BJ (cell line): ENCODE measurements around the gene CHPF2. TPM values are rescaled to one million over a fixed set of nuclear protein-coding genes. Genes with fewer than 3 reads are reported as not detected.

Experiments
- CTCF ChIA-PET: fragments of 350-600 bp; formaldehyde crosslinking; extraction: SDS; loops from one replicate; lab custom pipeline; 2021; ENCODE audit warnings: antibody characterized with exemption, inconsistent platforms; lab: Yijun Ruan, JAX
- POLR2A ChIA-PET: fragments of 300-600 bp; sonication (Branson Sonifier 250); formaldehyde crosslinking; extraction: SDS; loops from one replicate; lab custom pipeline; 2021; ENCODE audit warnings: antibody characterized with exemption; lab: Charles Lee
- DNase-seq: peaks from one replicate; pipeline ENCODE4 v3.0.0-alpha.2; 2011; ENCODE audit warnings: low read depth
- H3K27me3 ChIP-seq: 2 replicates; pipeline ENCODE4 v1.6.0; 2011; ENCODE audit warnings: low read length; ENCODE audit not compliant: control insufficient read depth, insufficient read depth
- H3K36me3 ChIP-seq: 2 replicates; pipeline ENCODE4 v1.5.1; 2011; ENCODE audit warnings: low read length; ENCODE audit not compliant: control insufficient read depth, insufficient read depth
- H3K4me3 ChIP-seq: 2 replicates; pipeline ENCODE4 v1.5.1; 2011; ENCODE audit warnings: low read depth, mild to moderate bottlenecking, control low read depth, low read length
- polyA plus RNA-seq: library from polyadenylated mRNA; depleted of rRNA; stranded (reverse); fragments of >200 nt; gene quantifications from 2 replicates; pipeline ENCODE4 v1.2.3, GENCODE V29; 2011
- TF ChIP-seq, protein P1 (sequence below): IDR thresholded peaks from 2 replicates; pipeline ENCODE4 v1.5.1; 2011; ENCODE audit warnings: low read depth, mild to moderate bottlenecking, control low read depth, inconsistent platforms, low read length, moderate library complexity; ENCODE audit not compliant: insufficient read depth

The CHPF2 gene
- polyA plus RNA-seq, 1 experiment = 42.6 TPM

DNA sequence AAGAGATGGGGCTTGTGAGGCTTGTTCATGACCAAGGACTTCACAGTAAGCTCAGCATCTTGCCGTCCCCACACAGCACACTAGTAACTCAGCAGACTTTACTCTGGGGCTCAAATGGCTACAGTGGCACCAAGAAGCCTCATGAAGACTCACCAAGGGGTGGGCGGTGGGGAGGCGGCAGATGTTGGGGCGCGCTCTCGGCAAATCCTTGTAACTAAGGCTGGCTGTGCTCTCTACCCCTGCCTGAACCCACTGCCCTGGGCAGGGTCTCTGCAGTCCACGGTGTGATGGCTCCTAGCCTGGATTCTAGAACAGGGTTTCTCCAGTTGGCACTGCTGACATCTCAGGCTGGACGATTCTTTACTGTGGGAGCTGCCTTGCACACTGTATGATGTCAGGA lies 28.6 kb downstream of the CHPF2 start:
- peaks cover 23% of the 10 kb centered on the region for H3K27me3 ChIP-seq
- no peak overlapping the region for H3K4me3 ChIP-seq
- no peak for DNase-seq
- CTCF ChIA-PET = interaction anchor here (1.0 kb wide), 1 partner anchor 9 kb away, joined by 6 read pairs; no protein-coding TSS in a partner anchor
- TF ChIP-seq, protein P1, sequence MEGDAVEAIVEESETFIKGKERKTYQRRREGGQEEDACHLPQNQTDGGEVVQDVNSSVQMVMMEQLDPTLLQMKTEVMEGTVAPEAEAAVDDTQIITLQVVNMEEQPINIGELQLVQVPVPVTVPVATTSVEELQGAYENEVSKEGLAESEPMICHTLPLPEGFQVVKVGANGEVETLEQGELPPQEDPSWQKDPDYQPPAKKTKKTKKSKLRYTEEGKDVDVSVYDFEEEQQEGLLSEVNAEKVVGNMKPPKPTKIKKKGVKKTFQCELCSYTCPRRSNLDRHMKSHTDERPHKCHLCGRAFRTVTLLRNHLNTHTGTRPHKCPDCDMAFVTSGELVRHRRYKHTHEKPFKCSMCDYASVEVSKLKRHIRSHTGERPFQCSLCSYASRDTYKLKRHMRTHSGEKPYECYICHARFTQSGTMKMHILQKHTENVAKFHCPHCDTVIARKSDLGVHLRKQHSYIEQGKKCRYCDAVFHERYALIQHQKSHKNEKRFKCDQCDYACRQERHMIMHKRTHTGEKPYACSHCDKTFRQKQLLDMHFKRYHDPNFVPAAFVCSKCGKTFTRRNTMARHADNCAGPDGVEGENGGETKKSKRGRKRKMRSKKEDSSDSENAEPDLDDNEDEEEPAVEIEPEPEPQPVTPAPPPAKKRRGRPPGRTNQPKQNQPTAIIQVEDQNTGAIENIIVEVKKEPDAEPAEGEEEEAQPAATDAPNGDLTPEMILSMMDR = no peak
- no peaks in the 10 kb centered on the region for H3K36me3 ChIP-seq
- POLR2A ChIA-PET = no interaction called here

DNA sequence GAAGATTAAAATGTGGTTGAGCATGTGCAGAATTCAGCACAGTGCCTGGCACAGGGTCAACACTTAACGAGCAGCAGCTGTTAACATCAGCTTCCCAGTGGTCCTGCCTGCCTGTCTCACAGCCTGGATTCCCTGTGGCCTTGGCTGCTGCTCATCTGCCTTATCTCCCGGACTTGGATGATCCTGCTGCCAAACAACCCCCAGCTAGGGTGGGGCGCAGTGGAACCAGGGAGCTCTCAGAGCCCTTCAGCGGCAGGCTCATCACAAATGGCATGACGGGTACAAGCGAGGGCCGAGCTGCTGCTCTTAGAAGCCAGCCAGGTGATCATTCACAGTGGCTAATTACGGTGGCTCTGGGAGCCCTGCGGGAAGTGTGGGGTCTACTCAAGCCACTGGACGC lies 29.2 kb downstream of the CHPF2 start:
- Histone ChIP-seq H3K4me3 (no peak overlapping the region), H3K27me3 (peaks cover 22% of the 10 kb centered on the region), H3K36me3 (no peaks in the 10 kb centered on the region)
- no peak for DNase-seq
- ChIA-PET POLR2A (interaction anchor here (0.8 kb wide), 1 partner anchor 9 kb away, joined by 3 read pairs; no protein-coding TSS in a partner anchor), CTCF (interaction anchor here (1.0 kb wide), 1 partner anchor 10 kb away, joined by 6 read pairs; no protein-coding TSS in a partner anchor)
- TF ChIP-seq, protein P1 = no peak

DNA sequence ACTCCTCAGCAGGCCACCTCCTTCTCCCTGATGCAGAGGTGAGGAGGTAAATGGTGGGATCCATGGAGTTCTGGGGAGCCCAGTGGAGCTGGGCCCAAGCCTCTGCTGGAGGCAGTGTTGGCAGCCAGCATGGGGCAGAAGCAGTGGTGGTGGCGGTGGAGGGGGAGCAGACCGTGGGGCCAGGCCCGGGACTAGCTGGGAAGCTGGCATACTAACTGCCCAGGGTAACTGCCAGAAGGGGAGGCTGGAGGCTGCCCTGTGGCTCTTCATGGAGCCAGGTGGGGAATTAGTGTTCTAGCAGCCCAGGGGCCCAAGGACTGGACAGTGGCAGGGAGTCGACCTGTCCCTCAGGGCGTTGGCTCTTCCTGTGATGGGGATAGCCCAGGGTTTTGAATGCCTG lies 32.3 kb downstream of the CHPF2 start:
- Histone ChIP-seq H3K4me3 (no peak overlapping the region), H3K36me3 (no peaks in the 10 kb centered on the region), H3K27me3 (peaks cover 16% of the 10 kb centered on the region)
- DNase-seq = no peak
- TF ChIP-seq, protein P1 = no peak
- ChIA-PET CTCF (interaction anchor here (1.0 to 1.7 kb wide), 2 partner anchors 18 to 22 kb away, joined by 3 to 6 read pairs; no protein-coding TSS in a partner anchor), POLR2A (no interaction called here)

DNA sequence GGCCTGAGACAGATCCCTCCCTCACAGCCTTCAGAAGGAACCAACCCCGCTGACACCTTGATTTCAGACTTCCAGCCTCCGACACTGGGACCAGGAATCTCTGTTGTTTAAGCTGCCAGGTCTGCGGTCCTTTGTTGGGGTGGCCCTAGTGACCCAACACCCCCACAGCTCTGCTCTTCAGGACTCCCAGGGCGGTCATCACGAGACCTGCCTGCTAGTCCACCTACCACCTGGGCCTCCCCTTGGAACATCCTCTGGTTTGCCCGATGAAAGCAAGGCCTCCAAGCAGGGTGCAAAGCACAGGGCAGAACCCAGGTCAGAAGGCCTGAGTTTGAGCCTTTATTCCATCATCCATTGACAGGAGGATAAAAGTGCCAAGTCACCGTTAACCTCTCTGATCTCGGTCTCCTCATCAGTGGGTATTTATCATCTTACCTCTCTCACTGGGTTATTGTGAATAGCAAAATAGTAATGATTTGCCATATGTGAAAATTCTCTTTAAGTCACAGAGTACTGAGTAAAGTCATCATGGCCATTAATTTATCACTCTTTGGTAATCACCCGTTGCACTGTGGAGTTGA lies 33.2 kb downstream of the CHPF2 start:
- ChIA-PET POLR2A (no interaction called here), CTCF (interaction anchor here (0.9 to 1.7 kb wide), 2 partner anchors 13 to 19 kb away, joined by 3 to 6 read pairs; no protein-coding TSS in a partner anchor)
- TF ChIP-seq, protein P1 = no peak
- peaks cover 16% of the 10 kb centered on the region for H3K27me3 ChIP-seq
- no peak for DNase-seq
- H3K4me3 ChIP-seq = no peak overlapping the region
- no peaks in the 10 kb centered on the region for H3K36me3 ChIP-seq

DNA sequence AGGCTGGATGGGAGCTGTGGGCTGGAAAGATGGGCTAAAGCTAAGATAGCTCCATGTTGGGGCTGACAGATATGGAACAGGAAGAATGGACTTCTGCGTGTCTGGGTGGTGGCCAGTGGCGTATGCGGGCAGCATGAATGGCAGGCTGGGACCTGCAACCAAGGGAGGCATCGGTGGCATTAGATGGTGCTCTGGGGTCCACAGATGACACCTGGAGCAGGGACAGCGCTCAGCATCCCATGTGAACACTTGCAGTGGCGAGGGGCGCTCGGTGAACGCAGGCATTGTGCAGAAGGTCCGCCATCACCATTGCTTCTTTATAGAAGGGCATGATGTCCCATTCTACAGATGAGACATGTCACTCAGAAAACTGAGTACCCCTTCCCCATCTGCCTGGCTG lies 37.2 kb downstream of the CHPF2 start:
- Histone ChIP-seq H3K4me3 (no peak overlapping the region), H3K36me3 (no peaks in the 10 kb centered on the region), H3K27me3 (peaks cover 1% of the 10 kb centered on the region; the same call in 1 of the 2 replicates)
- TF ChIP-seq, protein P1 = no peak
- POLR2A ChIA-PET = interaction anchor here (0.5 kb wide), 1 partner anchor 17 kb away, joined by 4 read pairs; no protein-coding TSS in a partner anchor
- CTCF ChIA-PET = interaction anchor here (0.6 kb wide), 1 partner anchor 11 kb away, joined by 3 read pairs; no protein-coding TSS in a partner anchor
- no peak for DNase-seq
